Breast epithelium (tissue), 3 donors: ENCODE measurements around the gene RGS7.

Source experiments
- CTCF ChIP-seq, 3 donors: fragments of 450-650 bp; IDR thresholded peaks; one replicate each; pipeline ENCODE4 v1.5.1; 2016 to 2017; ENCODE audit warnings: antibody characterized with exemption in 3 of 3, mild to moderate bottlenecking in 3 of 3, moderate library complexity in 3 of 3
- POLR2A ChIP-seq: fragments of 450-650 bp; IDR thresholded peaks from one replicate; pipeline ENCODE4 v1.6.1; 2016; ENCODE audit warnings: antibody characterized with exemption, mild to moderate bottlenecking, moderate library complexity
- POLR2AphosphoS5 ChIP-seq, 3 donors: sonication (generic); formaldehyde crosslinking; IDR thresholded peaks; one replicate each; pipeline ENCODE4 v1.6.1; 2017; ENCODE audit warnings: antibody characterized with exemption in 3 of 3

- TF ChIP-seq CTCF (IDR thresholded peaks at IDR 0.05) (no peak), POLR2A (no peak), POLR2AphosphoS5 (IDR thresholded peaks at IDR 0.05) (no peak)
Measured at GRCh38 chr1:240806200-240806745, 550.7 kb downstream of the RGS7 start.
